Nephron (organoid): ENCODE measurements around the gene DENND4B.
A peak's percentile ranks its signal among the peaks of the same experiment; 100 is the strongest.

ENCODE experiments used
- H3K27ac Mint-ChIP-seq, 3 experiments: 2 replicates each; pipeline ENCODE4 v1.8.0; 2020; ENCODE audit warnings: mixed read lengths in 3 of 3, mild to moderate bottlenecking in 2 of 3, moderate library complexity in 1 of 3
- H3K27me3 Mint-ChIP-seq: 2 replicates; pipeline ENCODE4 v1.8.0; 2021; ENCODE audit warnings: low read depth, mild to moderate bottlenecking, moderate library complexity, mixed read lengths
- H3K36me3 Mint-ChIP-seq: 2 replicates; pipeline ENCODE4 v1.8.0; 2020; ENCODE audit warnings: low read depth, mixed read lengths
- H3K4me1 Mint-ChIP-seq: 2 replicates; pipeline ENCODE4 v1.8.0; 2020; ENCODE audit warnings: mixed read lengths
- H3K4me3 Mint-ChIP-seq, 3 experiments: 2 replicates each; pipeline ENCODE4 v1.8.0; 2020; ENCODE audit warnings: mild to moderate bottlenecking in 3 of 3, mixed read lengths in 3 of 3, moderate library complexity in 2 of 3
- H3K9me3 Mint-ChIP-seq: 2 replicates; pipeline ENCODE4 v1.8.0; 2020; ENCODE audit warnings: mixed read lengths
- CTCF ChIP-seq, 3 experiments: fragments of 200-600 bp; sonication (generic); IDR thresholded peaks; one replicate each; pipeline ENCODE4 v1.5.0; 2021; ENCODE audit warnings: antibody characterized with exemption in 3 of 3; ENCODE audit not compliant: unreplicated experiment in 3 of 3

Gene DENND4B

DNA sequence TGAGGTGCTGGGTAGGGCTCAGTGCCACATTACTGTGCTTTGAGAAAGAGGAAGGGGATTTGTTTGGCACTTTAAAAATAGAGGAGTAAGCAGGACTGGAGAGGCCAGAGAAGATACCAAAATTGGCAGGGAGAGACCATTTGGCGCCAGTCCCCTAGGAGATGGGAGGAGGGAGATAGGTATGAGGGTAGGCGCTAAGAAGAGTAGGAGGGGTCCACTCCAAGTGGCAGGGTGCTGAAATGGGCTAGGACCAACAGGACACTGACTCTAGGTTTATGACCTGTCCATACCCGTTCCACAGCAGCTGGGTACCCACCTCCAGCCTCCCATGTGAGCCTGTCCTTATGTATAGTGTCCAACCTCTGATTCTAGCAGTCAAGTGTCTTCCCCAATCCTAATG, 12.9 kb upstream of the DENND4B start:
- H3K4me3 Mint-ChIP-seq: peak overlapping the region; percentile 93 to 98 (median 97)
- H3K27ac Mint-ChIP-seq: peak overlapping the region; percentile 60 to 87 (median 87)
- no peaks in the 10 kb centered on the region for H3K27me3 Mint-ChIP-seq
- H3K9me3 Mint-ChIP-seq: no peaks in the 10 kb centered on the region
- no peak for TF ChIP-seq CTCF (IDR thresholded peaks at IDR 0.05; ENCODE audit: unreplicated experiment in 3 of 3)
- peaks cover 15% of the 10 kb centered on the region for H3K36me3 Mint-ChIP-seq
- H3K4me1 Mint-ChIP-seq: peaks cover 50% of the 10 kb centered on the region

DNA sequence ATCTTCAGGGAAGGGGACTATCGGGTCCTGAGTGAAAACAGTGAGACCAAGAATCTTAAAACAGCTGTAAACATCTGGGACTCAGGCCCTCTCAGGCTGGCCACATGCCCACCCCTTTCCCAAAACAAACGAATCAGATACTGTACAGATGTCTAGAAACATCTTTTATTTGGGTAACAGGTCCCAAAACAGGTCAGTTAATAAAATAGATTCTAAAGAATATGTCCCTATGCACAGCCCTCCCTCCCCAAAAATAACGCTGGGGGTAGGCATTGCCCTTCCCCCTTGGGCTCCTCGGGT, 12.4 kb upstream of the DENND4B start:
- Mint-ChIP-seq H3K36me3 (peaks cover 21% of the 10 kb centered on the region), H3K27ac (peak overlapping the region; percentile 60 to 89 (median 87)), H3K4me1 (peaks cover 49% of the 10 kb centered on the region), H3K9me3 (no peaks in the 10 kb centered on the region), H3K27me3 (no peaks in the 10 kb centered on the region), H3K4me3 (peak overlapping the region; percentile 93 to 98 (median 97))
- no peak for TF ChIP-seq CTCF (IDR thresholded peaks at IDR 0.05; ENCODE audit: unreplicated experiment in 3 of 3)

GRCh38 chr1:153958111-153958960, 11.8 kb upstream of the DENND4B start, which contains the start of gene CRTC2:
CRTC2 (minus strand) TSS chr1:153958612; CDS start chr1:153958497, 115 bp downstream.
- Mint-ChIP-seq H3K36me3 (peaks cover 24% of the 10 kb centered on the region), H3K4me1 (peaks cover 44% of the 10 kb centered on the region), H3K27ac (peak within 1 kb of the TSS; percentile 60 to 89 (median 87)), H3K27me3 (no peaks in the 10 kb centered on the region), H3K9me3 (no peaks in the 10 kb centered on the region), H3K4me3 (peak within 1 kb of the TSS; percentile 93 to 98 (median 97))
- no peak for TF ChIP-seq CTCF (IDR thresholded peaks at IDR 0.05; ENCODE audit: unreplicated experiment in 3 of 3)

DNA sequence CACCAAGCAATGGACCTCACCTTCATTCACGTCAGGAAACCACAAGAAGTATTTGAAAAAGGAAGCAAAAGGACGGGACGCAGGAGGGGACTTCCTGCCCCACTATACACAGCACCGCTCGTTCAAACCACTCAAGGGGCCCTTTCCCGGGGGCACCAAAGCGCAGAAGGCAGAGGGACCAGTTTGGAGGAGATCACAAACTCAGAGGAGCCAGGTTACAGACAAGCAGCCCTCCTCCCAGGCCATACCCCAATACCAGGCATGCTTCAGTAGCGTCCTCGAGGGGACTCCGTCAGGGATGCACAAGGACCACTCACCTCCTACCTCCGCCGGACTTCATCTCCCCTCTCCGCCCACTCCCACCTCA, 11.2 kb upstream of the DENND4B start:
- peaks cover 39% of the 10 kb centered on the region for H3K4me1 Mint-ChIP-seq
- H3K4me3 Mint-ChIP-seq: peak overlapping the region; percentile 93 to 98 (median 97)
- peak overlapping the region; percentile 60 to 89 (median 87) for H3K27ac Mint-ChIP-seq
- no peaks in the 10 kb centered on the region for H3K9me3 Mint-ChIP-seq
- H3K27me3 Mint-ChIP-seq: no peaks in the 10 kb centered on the region
- peaks cover 26% of the 10 kb centered on the region for H3K36me3 Mint-ChIP-seq
- no peak for TF ChIP-seq CTCF (IDR thresholded peaks at IDR 0.05; ENCODE audit: unreplicated experiment in 3 of 3)

DNA sequence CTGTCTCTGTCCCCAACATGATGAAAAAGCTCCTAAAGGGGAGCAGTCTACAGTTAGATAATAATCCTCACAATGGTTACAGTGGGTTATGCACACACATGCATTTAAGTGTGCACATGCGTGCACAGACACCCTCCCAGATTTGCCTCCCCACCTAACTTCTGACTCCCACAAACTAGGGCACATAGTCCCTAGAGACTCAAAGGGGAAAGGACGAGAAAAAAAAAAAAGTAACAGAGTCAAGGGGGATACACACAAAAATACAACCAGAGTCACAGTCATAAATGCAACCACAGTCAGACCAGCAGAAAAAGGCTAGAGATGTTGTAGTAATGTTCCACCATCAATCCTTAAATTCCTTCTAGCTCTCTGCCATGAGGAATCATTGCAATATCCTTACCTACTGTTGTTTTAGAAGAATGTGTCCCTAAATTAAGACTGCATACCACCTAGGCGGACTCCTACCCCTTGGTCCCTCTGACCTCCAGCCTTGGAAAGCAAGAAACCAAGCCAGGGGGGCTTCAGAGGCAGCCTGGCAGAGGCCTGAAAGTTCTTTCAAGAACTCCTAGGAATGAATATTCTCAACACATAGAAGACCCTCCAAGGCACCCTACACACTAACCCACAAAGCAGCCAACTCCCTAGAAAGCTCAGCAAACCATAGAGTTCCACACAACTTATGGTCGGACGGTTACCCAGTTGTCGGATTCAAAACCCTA, 10.6 kb upstream of the DENND4B start:
- Mint-ChIP-seq H3K27ac (peak overlapping the region; percentile 60 to 89 (median 87)), H3K4me1 (peaks cover 34% of the 10 kb centered on the region), H3K9me3 (no peaks in the 10 kb centered on the region), H3K4me3 (peak overlapping the region; percentile 93 to 98 (median 97)), H3K36me3 (peaks cover 29% of the 10 kb centered on the region), H3K27me3 (no peaks in the 10 kb centered on the region)
- no peak for TF ChIP-seq CTCF (IDR thresholded peaks at IDR 0.05; ENCODE audit: unreplicated experiment in 3 of 3)
